ENCODE data around the gene UCN3.
"Not testable (repeated sequence)": the region's sequence is repeated elsewhere in the genome, so short reads cannot be mapped to it uniquely, and the experiment has no call there.

Gene UCN3

GRCh38 chr10:5410787-5411186 lies 46.0 kb downstream of the UCN3 start:
- not testable (repeated sequence) for DNase-seq

DNA sequence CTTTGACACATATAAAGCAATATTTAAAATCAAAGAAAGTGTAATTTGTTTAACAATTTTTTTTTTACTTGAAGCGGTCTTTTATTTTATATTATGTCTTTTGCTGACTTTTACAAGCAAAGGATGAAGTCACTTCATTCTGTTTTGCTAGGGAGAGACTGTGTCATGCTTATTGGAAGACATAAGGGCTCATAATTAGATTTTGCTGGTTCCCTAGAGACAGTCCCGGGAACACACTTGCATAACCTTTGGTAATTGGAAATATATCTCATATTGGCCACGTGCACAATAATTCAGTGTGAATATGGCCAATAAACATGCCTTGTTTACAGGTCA lies 47.1 kb downstream of the UCN3 start:
- no peak for DNase-seq

GRCh38 chr10:5412277-5412941 lies 47.6 kb downstream of the UCN3 start, which contains the start of gene NET1:
TSS of gene NET1 (plus strand) at chr10:5412557. CDS start at chr10:5412693, 136 bp downstream.
- peak; percentile 81 for DNase-seq

- peak; percentile 3 for DNase-seq
These were observed 48.5 kb downstream of the UCN3 start for GRCh38 chr10:5413012-5413938.

DNA sequence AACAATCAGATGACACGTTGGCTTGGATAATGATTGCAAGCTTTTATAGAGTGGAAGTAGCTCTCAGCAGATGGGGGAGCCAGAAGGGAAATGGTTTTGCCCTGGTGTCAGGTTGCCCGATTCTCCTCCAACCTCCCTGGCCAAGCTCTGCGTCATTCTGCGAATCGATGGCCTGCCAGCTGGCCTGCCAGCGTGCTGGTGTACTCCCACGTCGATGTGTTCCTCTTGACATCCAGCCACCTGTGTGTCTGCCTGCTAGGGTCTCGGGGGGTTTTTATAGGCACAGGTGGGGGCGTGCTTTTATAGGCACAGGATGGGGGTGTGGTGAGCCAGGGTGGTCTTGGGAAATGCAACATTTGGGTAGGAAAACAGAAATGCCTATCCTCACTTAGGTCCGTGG lies 52.2 kb downstream of the UCN3 start:
- no peak for DNase-seq

GRCh38 chr10:5418584-5418983 lies 53.8 kb downstream of the UCN3 start:
- no peak for DNase-seq

GRCh38 chr10:5419466-5420094 lies 54.8 kb downstream of the UCN3 start:
- DNase-seq: no peak

GRCh38 chr10:5423771-5424170 lies 59.0 kb downstream of the UCN3 start:
- DNase-seq: no peak
